ENCODE data around the gene ERVFRD-1.

- TF ChIP-seq ZNF449 (tag by site-specific recombination; IDR thresholded peaks at IDR 0.05) (no peak), KLF1 (tag by site-specific recombination; IDR thresholded peaks at IDR 0.05) (no peak), CTCF (tag by site-specific recombination; IDR thresholded peaks at IDR 0.05) (no peak), ZNF626 (tag by site-specific recombination; IDR thresholded peaks at IDR 0.05) (no peak), ZNF561 (tag by site-specific recombination; IDR thresholded peaks at IDR 0.05; ENCODE audit: borderline replicate concordance) (no peak), ZNF555 (tag by site-specific recombination; conservative IDR thresholded peaks at IDR 0.05) (no peak), ZNF513 (tag by site-specific recombination; IDR thresholded peaks at IDR 0.05) (no peak), PATZ1 (tag by site-specific recombination; IDR thresholded peaks at IDR 0.05) (no peak), ZNF404 (tag by site-specific recombination; IDR thresholded peaks at IDR 0.05) (no peak), ZEB2 (tag by site-specific recombination; IDR thresholded peaks at IDR 0.05) (no peak)
Observed at GRCh38 chr6:11103065-11103464, 8.5 kb downstream of the ERVFRD-1 start.
